Measurements from ENCODE around the gene SNX3. TPM values are rescaled to one million over a fixed set of nuclear protein-coding genes. Genes with fewer than 3 reads are reported as not detected.

SNX3 gene
- total RNA-seq, 3 donors from 2014 or later, result 144 to 212 (median 151) TPM

- H3K9me3 ChIP-seq, result peaks cover 0 to 6% of the 10 kb centered on the region in 2 donors
- intact Hi-C loops (cut with DNase I; ENCODE audit: low total_unique reads), result no loop called here
- DNase-seq (ENCODE audit: low spot score in 2 of 2), result no peak
- H3K4me3 ChIP-seq, result no peak overlapping the region
- H3K27me3 ChIP-seq, result no peaks in the 10 kb centered on the region
- H3K4me1 ChIP-seq, result no peaks in the 10 kb centered on the region
- H3K36me3 ChIP-seq, result no peaks in the 10 kb centered on the region
- H3K27ac ChIP-seq, result no peak overlapping the region
- TF ChIP-seq CTCF (IDR thresholded peaks at IDR 0.05) (no peak), POLR2A (IDR thresholded peaks at IDR 0.05) (no peak), POLR2AphosphoS5 (IDR thresholded peaks at IDR 0.05) (no peak)
Observed at GRCh38 chr6:108243836-108244235, 17.0 kb downstream of the SNX3 start.

DNA sequence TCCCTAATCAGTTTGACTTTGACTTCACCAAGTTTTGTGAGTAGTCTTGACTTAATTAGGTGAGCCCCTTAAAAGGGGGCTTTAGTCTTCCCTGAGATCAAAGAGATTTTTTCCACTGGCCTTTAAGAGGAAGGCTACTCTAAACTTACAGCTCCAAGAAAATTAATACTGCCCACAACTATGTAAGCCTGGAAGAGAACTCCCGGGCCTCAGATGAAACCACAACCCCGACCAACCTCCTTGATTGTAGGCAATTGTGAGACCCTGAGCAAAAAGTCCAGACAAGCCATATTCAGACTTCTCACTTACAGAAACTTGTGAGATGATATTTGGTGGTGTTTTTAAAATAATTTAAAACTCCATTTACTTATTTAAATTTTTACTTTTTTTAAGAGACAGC lies 18.1 kb downstream of the SNX3 start:
- TF ChIP-seq CTCF (IDR thresholded peaks at IDR 0.05), result no peak
- no peak for TF ChIP-seq POLR2A (IDR thresholded peaks at IDR 0.05)
- TF ChIP-seq POLR2AphosphoS5 (IDR thresholded peaks at IDR 0.05), result no peak
- no peaks in the 10 kb centered on the region for H3K36me3 ChIP-seq
- intact Hi-C loops (cut with DNase I; ENCODE audit: low total_unique reads), result no loop called here

DNA sequence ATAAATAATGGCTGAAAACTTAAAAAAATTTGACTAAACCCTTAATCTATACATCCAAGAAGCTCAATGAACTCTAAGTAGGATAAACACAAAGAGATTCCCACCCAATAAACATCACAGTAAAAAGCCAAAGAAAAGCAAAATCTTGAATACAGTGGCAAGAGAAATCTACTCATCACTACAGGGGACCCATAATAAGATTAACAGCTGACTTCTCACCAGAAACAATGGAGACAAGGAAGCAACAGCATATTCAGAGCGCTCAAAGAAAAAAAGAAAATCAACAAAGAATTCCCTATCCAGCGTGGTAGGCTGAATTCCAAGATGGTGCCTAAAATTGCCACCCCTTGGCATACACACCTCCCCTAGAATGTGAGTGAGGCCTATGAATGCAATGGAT lies 18.6 kb downstream of the SNX3 start:
- no peak overlapping the region for H3K27ac ChIP-seq
- no peak for DNase-seq (ENCODE audit: low spot score in 2 of 2)
- H3K9me3 ChIP-seq, result peaks cover 0 to 6% of the 10 kb centered on the region in 2 donors
- intact Hi-C loops (cut with DNase I; ENCODE audit: low total_unique reads), result no loop called here
- no peak overlapping the region for H3K4me3 ChIP-seq
- no peak for TF ChIP-seq CTCF (IDR thresholded peaks at IDR 0.05)
- TF ChIP-seq POLR2A (IDR thresholded peaks at IDR 0.05), result no peak
- TF ChIP-seq POLR2AphosphoS5 (IDR thresholded peaks at IDR 0.05), result no peak
- no peaks in the 10 kb centered on the region for H3K4me1 ChIP-seq
- no peaks in the 10 kb centered on the region for H3K36me3 ChIP-seq
- H3K27me3 ChIP-seq, result no peaks in the 10 kb centered on the region

More for the DNA sequence above, 18.1 kb downstream of the SNX3 start:
- no peak for DNase-seq (ENCODE audit: low spot score in 2 of 2)
- H3K9me3 ChIP-seq, result peaks cover 0 to 6% of the 10 kb centered on the region in 2 donors
- no peaks in the 10 kb centered on the region for H3K27me3 ChIP-seq
- no peaks in the 10 kb centered on the region for H3K4me1 ChIP-seq
- no peak overlapping the region for H3K4me3 ChIP-seq
- H3K27ac ChIP-seq, result no peak overlapping the region

DNA sequence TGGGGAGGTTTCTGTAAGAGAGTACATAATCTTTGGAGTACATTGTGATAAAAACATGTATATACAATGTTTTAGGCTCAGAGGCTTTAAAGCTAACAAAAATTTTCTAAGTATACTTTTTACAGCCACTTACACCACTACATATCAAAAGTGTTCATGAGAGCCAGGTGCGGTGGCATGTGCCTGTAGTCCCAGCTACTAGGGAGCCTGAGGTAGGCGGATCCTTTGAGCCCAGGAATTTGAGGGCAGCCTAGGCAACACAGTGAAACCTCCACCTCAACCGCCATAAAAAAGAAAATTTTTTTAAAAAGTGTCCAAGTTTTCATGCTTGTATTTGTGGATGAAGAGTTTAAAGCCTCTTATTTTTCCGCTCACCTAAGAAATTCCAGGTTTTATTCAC lies 22.5 kb downstream of the SNX3 start:
- intact Hi-C loops (cut with DNase I; ENCODE audit: low total_unique reads), result no loop called here
- H3K27me3 ChIP-seq, result no peaks in the 10 kb centered on the region
- H3K36me3 ChIP-seq, result no peaks in the 10 kb centered on the region
- no peak for TF ChIP-seq CTCF (IDR thresholded peaks at IDR 0.05)
- no peak for TF ChIP-seq POLR2AphosphoS5 (IDR thresholded peaks at IDR 0.05)
- no peak for TF ChIP-seq POLR2A (IDR thresholded peaks at IDR 0.05)
- no peak overlapping the region for H3K4me3 ChIP-seq
- H3K4me1 ChIP-seq, result no peaks in the 10 kb centered on the region
- no peak overlapping the region for H3K27ac ChIP-seq
- no peak for DNase-seq (ENCODE audit: low spot score in 2 of 2)
- H3K9me3 ChIP-seq, result peaks cover 0 to 6% of the 10 kb centered on the region in 2 donors

GRCh38 chr6:108236791-108237190 lies 24.0 kb downstream of the SNX3 start:
- Histone ChIP-seq H3K27me3 (no peaks in the 10 kb centered on the region), H3K36me3 (no peaks in the 10 kb centered on the region), H3K4me3 (no peak overlapping the region), H3K4me1 (no peaks in the 10 kb centered on the region), H3K9me3 (no peaks in the 10 kb centered on the region), H3K27ac (no peak overlapping the region)
- no peak for TF ChIP-seq CTCF (IDR thresholded peaks at IDR 0.05)
- no peak for TF ChIP-seq POLR2AphosphoS5 (IDR thresholded peaks at IDR 0.05)
- no peak for TF ChIP-seq POLR2A (IDR thresholded peaks at IDR 0.05)
- no peak for DNase-seq (ENCODE audit: low spot score in 2 of 2)
- intact Hi-C loops (cut with DNase I; ENCODE audit: low total_unique reads), result no loop called here
